Epithelial cell of esophagus (primary cell): ENCODE measurements around the gene EEF2K.

Source experiments
- DNase-seq: peaks from one replicate; pipeline ENCODE4 v3.0.0; 2010; ENCODE audit warnings: low read depth
- H3K4me3 ChIP-seq: 2 replicates; pipeline ENCODE4 v1.5.1; 2011; ENCODE audit warnings: mild to moderate bottlenecking, low read length, control low read depth
- TF ChIP-seq, protein P1 (sequence below): IDR thresholded peaks from 2 replicates; pipeline ENCODE4 v1.5.1; 2011; ENCODE audit warnings: low read depth, mild to moderate bottlenecking, low read length, control low read depth, inconsistent platforms; ENCODE audit not compliant: insufficient read depth; ENCODE audit errors: missing control alignments

EEF2K gene

DNA sequence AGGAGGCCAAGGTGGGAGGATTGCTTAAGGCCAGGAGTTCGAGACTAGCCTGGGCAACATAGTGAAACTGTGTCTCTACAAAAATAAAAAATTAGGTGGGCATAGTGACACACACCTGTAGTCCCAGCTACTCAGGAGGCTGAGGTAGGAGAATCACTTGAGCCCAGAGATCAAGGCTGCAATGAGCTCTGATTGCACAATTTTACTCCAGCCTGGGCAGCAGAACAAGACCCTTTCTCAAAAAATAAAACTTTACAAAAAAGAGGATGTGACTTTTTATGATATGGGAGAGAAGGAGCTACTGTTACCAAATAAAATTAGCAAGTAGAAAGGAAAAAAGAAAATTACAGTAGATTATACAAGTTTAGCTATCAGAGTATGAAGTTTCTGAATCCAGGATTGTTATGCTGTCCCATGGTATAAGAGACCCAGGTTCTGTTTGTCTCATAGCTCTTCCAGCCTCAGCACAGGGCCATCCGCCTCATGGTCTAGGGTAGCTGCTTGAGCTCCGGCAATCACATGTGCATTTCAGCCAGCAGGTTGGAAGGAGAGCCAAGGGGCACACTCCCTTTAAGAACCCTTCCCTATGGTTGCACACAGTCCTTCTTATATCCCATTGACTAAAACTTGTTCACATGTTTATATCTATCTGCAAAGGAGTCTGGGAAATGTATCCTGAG lies 13.5 kb downstream of the EEF2K start:
- TF ChIP-seq, protein P1, sequence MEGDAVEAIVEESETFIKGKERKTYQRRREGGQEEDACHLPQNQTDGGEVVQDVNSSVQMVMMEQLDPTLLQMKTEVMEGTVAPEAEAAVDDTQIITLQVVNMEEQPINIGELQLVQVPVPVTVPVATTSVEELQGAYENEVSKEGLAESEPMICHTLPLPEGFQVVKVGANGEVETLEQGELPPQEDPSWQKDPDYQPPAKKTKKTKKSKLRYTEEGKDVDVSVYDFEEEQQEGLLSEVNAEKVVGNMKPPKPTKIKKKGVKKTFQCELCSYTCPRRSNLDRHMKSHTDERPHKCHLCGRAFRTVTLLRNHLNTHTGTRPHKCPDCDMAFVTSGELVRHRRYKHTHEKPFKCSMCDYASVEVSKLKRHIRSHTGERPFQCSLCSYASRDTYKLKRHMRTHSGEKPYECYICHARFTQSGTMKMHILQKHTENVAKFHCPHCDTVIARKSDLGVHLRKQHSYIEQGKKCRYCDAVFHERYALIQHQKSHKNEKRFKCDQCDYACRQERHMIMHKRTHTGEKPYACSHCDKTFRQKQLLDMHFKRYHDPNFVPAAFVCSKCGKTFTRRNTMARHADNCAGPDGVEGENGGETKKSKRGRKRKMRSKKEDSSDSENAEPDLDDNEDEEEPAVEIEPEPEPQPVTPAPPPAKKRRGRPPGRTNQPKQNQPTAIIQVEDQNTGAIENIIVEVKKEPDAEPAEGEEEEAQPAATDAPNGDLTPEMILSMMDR: no peak
- no peak overlapping the region for H3K4me3 ChIP-seq
- DNase-seq: no peak

DNA sequence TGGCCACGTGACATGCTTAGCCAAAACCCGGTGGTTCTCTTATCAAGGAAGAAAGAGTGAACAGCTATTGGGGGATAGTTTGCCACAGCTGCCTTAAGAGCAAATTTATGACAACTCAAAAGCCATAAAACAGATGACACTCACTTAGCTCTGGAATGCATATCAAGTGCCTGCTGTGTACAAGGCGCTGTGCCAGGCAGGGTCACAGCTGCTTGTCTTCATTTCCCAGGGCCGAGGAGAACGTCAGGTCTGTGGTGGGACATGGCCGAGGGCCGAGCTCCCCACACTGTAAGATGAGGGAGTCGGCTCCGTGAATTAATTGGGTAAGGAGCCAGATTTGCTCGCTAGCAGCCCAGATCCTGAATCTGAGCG lies 14.0 kb downstream of the EEF2K start:
- H3K4me3 ChIP-seq: no peak overlapping the region
- TF ChIP-seq, protein P1: no peak
- no peak for DNase-seq

DNA sequence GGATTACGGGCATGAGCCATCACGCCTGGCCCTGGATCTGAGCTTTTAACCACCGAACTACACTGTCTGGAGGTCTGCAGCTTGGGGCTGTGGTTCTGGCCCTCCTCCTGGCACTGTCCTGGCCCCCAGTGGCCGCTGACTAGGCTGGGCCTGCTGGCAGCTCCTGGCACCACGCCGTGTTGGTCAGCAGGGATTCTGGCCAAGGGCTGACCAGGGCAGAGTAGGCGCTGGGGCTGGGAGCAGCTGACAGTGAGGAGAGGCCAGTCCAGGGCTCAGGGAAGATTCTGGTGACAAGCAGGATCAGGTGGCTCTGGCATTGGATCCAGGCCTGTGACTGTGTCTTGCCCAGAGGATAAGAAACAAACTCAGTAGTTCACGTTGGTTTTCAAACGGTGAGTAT lies 14.6 kb downstream of the EEF2K start:
- TF ChIP-seq, protein P1: no peak
- no peak overlapping the region for H3K4me3 ChIP-seq
- DNase-seq: no peak

DNA sequence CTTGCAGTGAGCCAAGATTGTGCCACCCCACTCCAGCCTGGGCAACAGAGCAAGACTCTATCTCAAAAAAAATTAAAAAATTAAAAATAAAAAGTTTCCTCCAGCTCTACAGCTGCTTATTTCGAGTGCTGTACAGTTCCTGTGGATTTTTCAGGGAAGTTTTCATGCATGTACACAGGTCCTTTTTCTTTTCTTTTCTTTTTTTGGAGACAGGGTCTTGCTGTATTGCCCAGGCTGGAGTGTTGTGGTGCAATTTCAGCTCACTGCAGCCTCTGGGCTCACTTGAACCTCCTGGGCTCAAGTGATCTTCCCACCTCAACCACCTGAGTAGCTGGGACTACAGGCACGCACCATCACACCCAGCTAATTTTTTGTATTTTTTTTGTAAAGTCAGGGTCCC lies 15.9 kb downstream of the EEF2K start:
- no peak for DNase-seq
- H3K4me3 ChIP-seq: no peak overlapping the region
- TF ChIP-seq, protein P1: no peak

DNA sequence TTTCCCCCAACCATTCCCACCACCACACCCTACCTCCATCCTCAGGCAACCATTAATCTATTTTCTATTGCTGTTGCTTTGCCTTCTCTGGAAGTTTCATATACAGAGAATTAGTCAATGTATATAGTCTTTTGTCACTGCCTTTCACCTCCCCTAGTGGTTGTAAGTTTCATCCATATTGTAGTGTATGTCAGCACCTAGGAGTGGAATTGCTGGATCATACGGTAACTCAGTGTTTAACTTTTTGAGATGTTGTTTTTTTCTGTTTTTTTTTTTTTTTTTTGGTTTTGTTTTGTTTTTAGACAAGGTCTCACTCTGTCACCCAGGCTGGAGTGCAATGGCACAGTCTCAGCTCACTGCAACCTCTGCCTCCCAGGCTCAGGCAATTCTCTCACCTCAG lies 16.9 kb downstream of the EEF2K start:
- no peak overlapping the region for H3K4me3 ChIP-seq
- TF ChIP-seq, protein P1: no peak
- DNase-seq: no peak

DNA sequence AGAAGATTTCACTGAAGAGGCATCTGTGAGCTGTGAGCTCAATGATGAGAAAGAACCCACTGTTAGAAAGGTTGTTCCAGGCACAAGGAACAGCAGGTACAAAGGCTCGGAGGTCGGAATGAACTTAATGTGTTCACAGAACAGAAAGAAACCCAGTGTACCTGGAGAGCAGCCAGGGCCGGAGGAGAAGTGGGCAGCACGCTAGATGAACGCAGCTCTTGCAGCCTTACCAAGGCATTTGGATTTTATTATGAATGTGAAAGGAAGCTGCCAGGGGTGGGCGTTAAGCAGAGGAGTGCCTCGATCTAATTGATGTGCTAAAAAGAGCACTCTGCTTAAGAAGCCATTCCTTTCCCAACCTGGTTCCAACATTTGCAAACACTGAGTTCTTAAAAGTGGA lies 19.0 kb downstream of the EEF2K start:
- DNase-seq: no peak
- no peak overlapping the region for H3K4me3 ChIP-seq
- TF ChIP-seq, protein P1: no peak

DNA sequence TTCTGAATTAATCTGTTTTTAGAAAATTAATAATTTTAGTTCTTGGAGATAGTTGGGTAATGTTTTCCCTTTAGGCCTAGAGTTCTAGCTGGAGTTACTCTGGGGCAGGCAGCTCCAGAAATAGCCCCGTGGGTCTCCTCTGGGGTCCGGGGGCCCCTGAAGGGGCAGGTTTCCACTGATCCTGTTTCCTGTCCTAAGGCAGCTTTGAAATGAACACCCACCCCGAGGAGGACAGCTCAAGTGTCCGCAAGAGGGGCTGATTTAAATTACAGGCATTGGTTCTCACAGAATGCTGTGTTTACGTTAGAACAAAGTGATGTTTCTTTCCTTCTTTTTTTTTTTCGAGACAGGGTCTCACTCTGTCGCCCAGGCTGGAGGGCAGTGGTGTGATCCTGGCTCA lies 23.8 kb downstream of the EEF2K start:
- no peak overlapping the region for H3K4me3 ChIP-seq
- no peak for DNase-seq
- TF ChIP-seq, protein P1: no peak
